Stimulated activated naive B cell treated with anti-CD40 and anti-IgM and Interleukin-4, amounts not matched to agents 10 μg/mL and 1 μg/mL and 100 μg/mL, for 72 hours (primary cell): Measurements from ENCODE around the gene TMBIM4.
A peak's percentile ranks its signal among the peaks of the same experiment; 100 is the strongest.

ENCODE experiments used
- ATAC-seq, 2 donors: fragments of 150-1000 bp; cut with Tn5 transposase; replicated peaks; 2 replicates each; pipeline ENCODE4 v1.10.0; 2021; ENCODE audit warnings: moderate library complexity in 1 of 2
- DNase-seq: peaks from one replicate; pipeline ENCODE4 v3.0.0; 2021
- H3K27ac Mint-ChIP-seq: one replicate; pipeline ENCODE4 v1.8.0; 2022; ENCODE audit warnings: mild to moderate bottlenecking, mixed read lengths
- H3K27me3 Mint-ChIP-seq, 2 donors: one replicate each; pipeline ENCODE4 v1.8.0; 2022; ENCODE audit warnings: mixed read lengths in 2 of 2
- H3K36me3 Mint-ChIP-seq, 2 donors: one replicate each; pipeline ENCODE4 v1.8.0; 2022; ENCODE audit warnings: mixed read lengths in 2 of 2, mild to moderate bottlenecking in 1 of 2
- H3K4me1 Mint-ChIP-seq, 2 donors: one replicate each; pipeline ENCODE4 v1.8.0; 2022; ENCODE audit warnings: mixed read lengths in 2 of 2, mild to moderate bottlenecking in 1 of 2
- H3K4me3 Mint-ChIP-seq, 2 donors: one replicate each; pipeline ENCODE4 v1.8.0; 2022; ENCODE audit warnings: mild to moderate bottlenecking in 2 of 2, mixed read lengths in 2 of 2, moderate library complexity in 1 of 2
- H3K9me3 Mint-ChIP-seq, 2 donors: one replicate each; pipeline ENCODE4 v1.8.0; 2022; ENCODE audit warnings: mixed read lengths in 2 of 2, mild to moderate bottlenecking in 1 of 2

TMBIM4 gene

DNA sequence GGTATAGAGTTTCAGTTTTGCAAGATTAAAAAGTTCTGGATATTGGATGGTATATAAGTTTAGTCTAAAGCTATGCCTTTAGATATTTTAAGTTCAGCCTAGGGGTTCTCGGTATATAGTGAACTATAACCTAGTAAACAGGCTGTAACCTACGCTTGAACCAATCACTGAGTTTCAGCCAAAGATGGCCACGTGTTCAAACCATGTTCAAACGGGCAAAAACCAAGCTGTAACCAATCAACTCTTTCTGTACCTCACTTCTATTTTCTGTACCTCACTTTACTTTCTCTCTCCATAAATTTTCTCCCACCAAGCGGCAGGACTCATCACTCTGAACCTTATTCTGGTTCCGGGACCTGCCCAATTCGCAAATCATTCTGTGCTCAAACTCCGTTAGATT, 1.4 kb downstream of the TMBIM4 start:
- peaks cover 29 to 56% of the 10 kb centered on the region in 2 donors for H3K4me1 Mint-ChIP-seq

DNA sequence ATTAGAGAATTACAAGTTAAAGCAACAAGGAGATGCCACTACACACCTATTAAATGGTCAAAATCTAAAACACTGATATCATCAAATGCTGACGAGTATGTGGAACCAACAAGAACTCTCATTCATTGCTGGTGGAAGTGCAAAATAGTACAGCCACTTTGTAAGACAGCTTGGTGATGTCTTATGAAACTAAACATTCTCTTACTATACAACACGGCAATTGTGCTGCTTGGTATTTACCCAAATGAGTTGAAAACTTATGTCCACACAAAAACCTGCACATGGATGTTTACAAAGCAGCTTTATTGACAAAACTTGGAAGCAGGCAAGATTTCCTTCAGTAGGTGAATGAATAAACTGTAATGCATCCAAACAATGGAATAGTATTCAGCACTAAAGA, 3.2 kb downstream of the TMBIM4 start:
- Mint-ChIP-seq H3K4me1 (peaks cover 39 to 73% of the 10 kb centered on the region in 2 donors), H3K27ac (no peak overlapping the region), H3K4me3 (no peak overlapping the region), H3K36me3 (peaks cover 32 to 58% of the 10 kb centered on the region in 2 donors), H3K9me3 (peaks cover 2 to 4% of the 10 kb centered on the region in 2 donors), H3K27me3 (no peaks in the 10 kb centered on the region)
- ATAC-seq (no peak), DNase-seq (no peak)

More for the DNA sequence above, 1.4 kb downstream of the TMBIM4 start:
- Mint-ChIP-seq H3K27me3 (no peaks in the 10 kb centered on the region), H3K9me3 (no peaks in the 10 kb centered on the region), H3K27ac (peak overlapping the region; percentile 99), H3K36me3 (peaks cover 30 to 46% of the 10 kb centered on the region in 2 donors), H3K4me3 (peak overlapping the region; percentile 93 to 99)
- DNase-seq (no peak), ATAC-seq (no peak)

GRCh38 chr12:66165141-66165540, 4.7 kb downstream of the TMBIM4 start:
- H3K27ac Mint-ChIP-seq, result no peak overlapping the region

GRCh38 chr12:66164349-66164821, 5.4 kb downstream of the TMBIM4 start:
- Mint-ChIP-seq H3K27ac (no peak overlapping the region), H3K4me3 (no peak overlapping the region), H3K4me1 (peaks cover 37 to 74% of the 10 kb centered on the region in 2 donors), H3K36me3 (peaks cover 42 to 75% of the 10 kb centered on the region in 2 donors), H3K27me3 (no peaks in the 10 kb centered on the region), H3K9me3 (peaks cover 2 to 4% of the 10 kb centered on the region in 2 donors)
- ATAC-seq (no peak), DNase-seq (no peak)

More at GRCh38 chr12:66165141-66165540, 4.7 kb downstream of the TMBIM4 start:
- H3K9me3 Mint-ChIP-seq, result peaks cover 2 to 4% of the 10 kb centered on the region in 2 donors
- H3K4me3 Mint-ChIP-seq, result no peak overlapping the region
- H3K27me3 Mint-ChIP-seq, result no peaks in the 10 kb centered on the region
- ATAC-seq, result no peak
- DNase-seq, result no peak
- peaks cover 34 to 67% of the 10 kb centered on the region in 2 donors for H3K4me1 Mint-ChIP-seq
- H3K36me3 Mint-ChIP-seq, result peaks cover 35 to 68% of the 10 kb centered on the region in 2 donors

DNA sequence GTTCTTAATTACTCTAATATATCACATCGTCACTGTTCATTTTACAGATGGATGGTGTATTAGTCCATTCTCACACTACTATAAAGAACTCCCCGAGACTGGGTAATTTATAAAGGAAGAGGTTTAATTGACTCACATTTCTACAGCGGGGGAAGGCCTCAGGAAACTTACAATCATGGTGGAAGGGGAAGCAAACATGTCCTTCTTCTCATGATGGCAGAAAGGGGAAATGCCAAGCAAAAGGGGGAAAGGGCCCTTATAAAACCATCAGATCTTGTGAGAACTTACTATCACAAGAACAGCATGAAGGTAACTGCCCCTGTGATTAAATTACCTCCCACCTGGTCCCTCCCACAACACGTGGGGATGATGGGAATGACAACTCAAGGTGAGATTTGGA, 6.5 kb downstream of the TMBIM4 start:
- no peak for DNase-seq
- Mint-ChIP-seq H3K9me3 (peaks cover 4% of the 10 kb centered on the region in 2 donors), H3K27me3 (no peaks in the 10 kb centered on the region), H3K27ac (no peak overlapping the region), H3K36me3 (peaks cover 46 to 78% of the 10 kb centered on the region in 2 donors), H3K4me1 (peaks cover 31 to 74% of the 10 kb centered on the region in 2 donors), H3K4me3 (no peak overlapping the region)
- no peak for ATAC-seq

DNA sequence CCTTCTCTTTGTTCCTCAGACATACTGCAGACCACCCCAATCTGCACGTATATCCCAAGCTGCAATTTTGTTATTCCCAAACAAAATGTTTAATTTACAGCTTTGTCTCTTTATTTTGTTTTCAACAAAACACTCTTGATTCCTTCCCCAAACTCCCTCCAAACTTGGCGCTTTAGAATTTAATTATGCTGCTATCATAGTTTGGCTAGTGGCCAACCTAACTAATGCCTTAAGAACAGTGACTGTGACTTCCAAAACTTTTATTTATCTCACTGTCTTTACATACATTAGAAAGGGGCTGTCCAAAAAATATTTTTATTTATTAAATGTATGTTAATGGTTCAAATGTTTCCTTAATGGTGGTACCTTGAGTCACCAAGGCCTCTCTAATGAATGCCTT, 7.1 kb downstream of the TMBIM4 start:
- Mint-ChIP-seq H3K9me3 (peaks cover 4% of the 10 kb centered on the region in 2 donors), H3K4me1 (peaks cover 29 to 69% of the 10 kb centered on the region in 2 donors), H3K27me3 (no peaks in the 10 kb centered on the region), H3K4me3 (no peak overlapping the region), H3K36me3 (peaks cover 50 to 78% of the 10 kb centered on the region in 2 donors), H3K27ac (no peak overlapping the region)
- ATAC-seq, result no peak
- no peak for DNase-seq

GRCh38 chr12:66160704-66161103, 9.1 kb downstream of the TMBIM4 start:
- Mint-ChIP-seq H3K27ac (no peak overlapping the region), H3K36me3 (peaks cover 43 to 79% of the 10 kb centered on the region in 2 donors), H3K9me3 (peaks cover 4% of the 10 kb centered on the region in 2 donors), H3K27me3 (no peaks in the 10 kb centered on the region), H3K4me1 (peaks cover 36 to 61% of the 10 kb centered on the region in 2 donors), H3K4me3 (no peak overlapping the region)
- ATAC-seq, result no peak
- no peak for DNase-seq

DNA sequence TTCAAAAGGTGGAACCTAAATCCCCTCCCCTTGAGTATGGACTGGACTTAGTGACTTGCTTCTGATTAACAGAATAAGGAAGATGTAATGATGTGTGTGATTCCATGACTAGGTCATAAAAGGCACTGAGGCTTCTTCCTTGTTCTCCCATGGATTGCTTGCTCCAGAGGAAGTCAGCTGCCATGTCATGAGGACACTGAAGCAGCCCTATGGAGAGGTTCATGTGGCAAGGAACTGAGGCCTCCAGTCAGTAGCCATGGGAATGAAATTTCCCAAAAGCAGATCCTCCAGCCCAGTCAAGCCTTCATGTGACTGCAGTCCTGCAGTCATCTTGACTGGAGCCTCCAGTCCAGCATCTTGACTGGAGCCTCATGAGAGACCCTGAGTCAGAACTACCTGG, 10.7 kb downstream of the TMBIM4 start:
- no peaks in the 10 kb centered on the region for H3K27me3 Mint-ChIP-seq
- H3K27ac Mint-ChIP-seq, result peak overlapping the region; percentile 25
- peaks cover 34 to 68% of the 10 kb centered on the region in 2 donors for H3K36me3 Mint-ChIP-seq
- H3K4me1 Mint-ChIP-seq, result peaks cover 34 to 62% of the 10 kb centered on the region in 2 donors
- no peak for ATAC-seq
- no peak for DNase-seq
- H3K9me3 Mint-ChIP-seq, result peaks cover 4% of the 10 kb centered on the region in 2 donors
- no peak overlapping the region for H3K4me3 Mint-ChIP-seq

- peaks cover 33 to 53% of the 10 kb centered on the region in 2 donors for H3K36me3 Mint-ChIP-seq
- no peaks in the 10 kb centered on the region for H3K27me3 Mint-ChIP-seq
- no peak for ATAC-seq
- peaks cover 23 to 44% of the 10 kb centered on the region in 2 donors for H3K4me1 Mint-ChIP-seq
- no peak overlapping the region for H3K27ac Mint-ChIP-seq
- peaks cover 0 to 2% of the 10 kb centered on the region in 2 donors for H3K9me3 Mint-ChIP-seq
- H3K4me3 Mint-ChIP-seq, result no peak overlapping the region
- DNase-seq, result no peak
Measured at GRCh38 chr12:66156654-66157053, 13.1 kb downstream of the TMBIM4 start.

DNA sequence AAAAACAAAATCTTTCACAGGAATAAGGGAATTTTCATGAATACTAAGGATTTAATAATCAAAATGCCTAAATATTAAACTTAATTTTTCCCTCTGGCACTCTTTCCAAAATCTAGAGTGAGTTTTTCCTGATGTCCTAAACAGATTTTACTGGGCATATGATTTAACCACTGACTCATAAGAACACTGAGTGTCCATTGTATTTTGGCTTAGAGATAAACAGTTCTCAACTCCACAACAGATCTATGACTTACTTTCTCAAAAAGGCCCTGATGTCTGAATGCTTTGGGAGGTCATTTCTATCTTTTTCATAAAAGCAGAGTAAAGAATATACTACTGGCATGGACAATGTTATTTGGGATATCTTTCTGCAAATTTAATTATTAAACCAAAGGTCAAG, 15.0 kb downstream of the TMBIM4 start:
- Mint-ChIP-seq H3K36me3 (peaks cover 31 to 55% of the 10 kb centered on the region in 2 donors), H3K4me1 (peaks cover 24 to 54% of the 10 kb centered on the region in 2 donors), H3K4me3 (no peak overlapping the region), H3K27ac (no peak overlapping the region), H3K27me3 (no peaks in the 10 kb centered on the region), H3K9me3 (peaks cover 0 to 2% of the 10 kb centered on the region in 2 donors)
- ATAC-seq (no peak), DNase-seq (no peak)

DNA sequence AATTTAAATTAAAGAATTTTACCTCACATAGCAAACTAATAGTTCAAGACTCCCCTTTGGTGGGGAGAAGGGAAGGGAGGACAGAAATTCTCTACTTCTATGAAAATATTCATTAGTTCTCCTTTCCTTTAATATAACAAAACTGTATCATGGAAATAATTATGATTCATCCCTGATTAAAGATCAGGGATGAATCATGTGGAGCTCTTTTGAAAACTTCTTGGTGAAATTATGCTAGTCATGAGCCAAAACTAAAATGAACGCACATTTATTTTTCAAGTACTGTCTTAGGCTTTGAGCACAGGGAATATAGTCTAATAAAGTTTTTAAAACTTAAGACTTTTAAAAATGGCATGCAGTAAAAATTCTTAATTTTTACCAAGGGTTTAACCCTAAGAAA, 17.1 kb downstream of the TMBIM4 start:
- Mint-ChIP-seq H3K4me3 (no peak overlapping the region), H3K27ac (no peak overlapping the region), H3K9me3 (no peaks in the 10 kb centered on the region), H3K36me3 (peaks cover 23 to 41% of the 10 kb centered on the region in 2 donors), H3K4me1 (peaks cover 19 to 40% of the 10 kb centered on the region in 2 donors), H3K27me3 (no peaks in the 10 kb centered on the region)
- no peak for ATAC-seq
- DNase-seq, result no peak

GRCh38 chr12:66149702-66150398, 19.9 kb downstream of the TMBIM4 start:
- Mint-ChIP-seq H3K36me3 (peaks cover 18 to 26% of the 10 kb centered on the region in 2 donors), H3K27ac (peak overlapping the region; percentile 69), H3K4me3 (no peak overlapping the region), H3K4me1 (peaks cover 13 to 38% of the 10 kb centered on the region in 2 donors), H3K27me3 (no peaks in the 10 kb centered on the region), H3K9me3 (no peaks in the 10 kb centered on the region)
- DNase-seq (no peak), ATAC-seq (peak; percentile 53 to 64)

DNA sequence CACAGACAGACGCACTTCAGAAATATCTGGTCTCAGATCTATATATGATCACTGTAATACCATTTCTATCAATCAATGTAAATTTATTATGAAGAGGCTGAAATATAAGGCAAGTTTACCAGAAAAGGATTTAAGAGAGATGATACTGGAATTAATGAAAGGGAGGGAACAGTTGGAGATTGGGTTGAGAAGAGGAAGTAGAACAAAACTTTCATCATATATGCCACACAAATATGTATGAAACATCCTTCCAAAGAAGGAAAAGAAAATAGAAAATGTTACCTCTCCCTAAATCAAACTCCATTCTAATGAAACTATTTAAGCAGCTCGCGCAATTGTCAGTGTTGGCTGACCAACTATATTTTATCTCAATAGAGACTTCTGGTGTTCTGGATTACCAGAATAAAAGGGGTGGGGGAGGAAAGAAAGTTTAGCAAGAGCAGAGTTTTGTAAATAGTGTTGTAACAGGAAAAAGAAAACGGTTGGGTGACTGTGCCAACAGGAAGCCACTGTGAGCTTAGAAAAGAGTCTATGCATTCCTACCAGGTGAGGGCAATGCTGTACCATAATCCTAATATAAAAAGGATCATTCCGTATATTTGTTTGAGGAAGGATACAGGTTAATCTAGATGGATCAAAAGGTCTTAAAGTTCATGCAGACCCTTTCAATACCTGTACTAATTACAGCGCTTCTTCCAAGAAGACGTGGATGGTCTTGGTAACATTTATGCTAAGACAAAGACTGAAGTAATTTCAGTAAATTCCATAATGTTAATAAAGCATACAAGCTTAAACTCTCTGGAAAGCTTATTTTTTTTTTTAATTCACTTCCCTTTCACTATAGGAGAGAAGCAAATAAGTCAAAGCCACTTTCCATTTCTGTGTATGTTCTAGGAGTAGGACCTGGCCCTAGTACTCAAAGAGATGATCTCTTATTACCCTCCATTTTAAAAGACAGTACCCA, 24.7 kb downstream of the TMBIM4 start:
- ATAC-seq, result no peak
- DNase-seq, result no peak
- peaks cover 38 to 48% of the 10 kb centered on the region in 2 donors for H3K36me3 Mint-ChIP-seq
- peak overlapping the region; percentile 38 for H3K27ac Mint-ChIP-seq
- no peaks in the 10 kb centered on the region for H3K27me3 Mint-ChIP-seq
- H3K4me1 Mint-ChIP-seq, result peaks cover 12 to 21% of the 10 kb centered on the region in 2 donors
- no peak overlapping the region for H3K4me3 Mint-ChIP-seq
- peaks cover 5 to 10% of the 10 kb centered on the region in 2 donors for H3K9me3 Mint-ChIP-seq

GRCh38 chr12:66143868-66144267, 25.9 kb downstream of the TMBIM4 start:
- Mint-ChIP-seq H3K4me3 (no peak overlapping the region), H3K36me3 (peaks cover 48 to 54% of the 10 kb centered on the region in 2 donors), H3K27me3 (no peaks in the 10 kb centered on the region), H3K9me3 (peaks cover 7 to 13% of the 10 kb centered on the region in 2 donors), H3K4me1 (peaks cover 12 to 18% of the 10 kb centered on the region in 2 donors), H3K27ac (no peak overlapping the region)
- DNase-seq (no peak), ATAC-seq (no peak)
